ENCODE results near the gene SYCP1.
"Not testable (repeated sequence)": the region's sequence is repeated elsewhere in the genome, so short reads cannot be mapped to it uniquely, and the experiment has no call there.

SYCP1 gene, protein sequence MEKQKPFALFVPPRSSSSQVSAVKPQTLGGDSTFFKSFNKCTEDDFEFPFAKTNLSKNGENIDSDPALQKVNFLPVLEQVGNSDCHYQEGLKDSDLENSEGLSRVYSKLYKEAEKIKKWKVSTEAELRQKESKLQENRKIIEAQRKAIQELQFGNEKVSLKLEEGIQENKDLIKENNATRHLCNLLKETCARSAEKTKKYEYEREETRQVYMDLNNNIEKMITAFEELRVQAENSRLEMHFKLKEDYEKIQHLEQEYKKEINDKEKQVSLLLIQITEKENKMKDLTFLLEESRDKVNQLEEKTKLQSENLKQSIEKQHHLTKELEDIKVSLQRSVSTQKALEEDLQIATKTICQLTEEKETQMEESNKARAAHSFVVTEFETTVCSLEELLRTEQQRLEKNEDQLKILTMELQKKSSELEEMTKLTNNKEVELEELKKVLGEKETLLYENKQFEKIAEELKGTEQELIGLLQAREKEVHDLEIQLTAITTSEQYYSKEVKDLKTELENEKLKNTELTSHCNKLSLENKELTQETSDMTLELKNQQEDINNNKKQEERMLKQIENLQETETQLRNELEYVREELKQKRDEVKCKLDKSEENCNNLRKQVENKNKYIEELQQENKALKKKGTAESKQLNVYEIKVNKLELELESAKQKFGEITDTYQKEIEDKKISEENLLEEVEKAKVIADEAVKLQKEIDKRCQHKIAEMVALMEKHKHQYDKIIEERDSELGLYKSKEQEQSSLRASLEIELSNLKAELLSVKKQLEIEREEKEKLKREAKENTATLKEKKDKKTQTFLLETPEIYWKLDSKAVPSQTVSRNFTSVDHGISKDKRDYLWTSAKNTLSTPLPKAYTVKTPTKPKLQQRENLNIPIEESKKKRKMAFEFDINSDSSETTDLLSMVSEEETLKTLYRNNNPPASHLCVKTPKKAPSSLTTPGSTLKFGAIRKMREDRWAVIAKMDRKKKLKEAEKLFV

DNA sequence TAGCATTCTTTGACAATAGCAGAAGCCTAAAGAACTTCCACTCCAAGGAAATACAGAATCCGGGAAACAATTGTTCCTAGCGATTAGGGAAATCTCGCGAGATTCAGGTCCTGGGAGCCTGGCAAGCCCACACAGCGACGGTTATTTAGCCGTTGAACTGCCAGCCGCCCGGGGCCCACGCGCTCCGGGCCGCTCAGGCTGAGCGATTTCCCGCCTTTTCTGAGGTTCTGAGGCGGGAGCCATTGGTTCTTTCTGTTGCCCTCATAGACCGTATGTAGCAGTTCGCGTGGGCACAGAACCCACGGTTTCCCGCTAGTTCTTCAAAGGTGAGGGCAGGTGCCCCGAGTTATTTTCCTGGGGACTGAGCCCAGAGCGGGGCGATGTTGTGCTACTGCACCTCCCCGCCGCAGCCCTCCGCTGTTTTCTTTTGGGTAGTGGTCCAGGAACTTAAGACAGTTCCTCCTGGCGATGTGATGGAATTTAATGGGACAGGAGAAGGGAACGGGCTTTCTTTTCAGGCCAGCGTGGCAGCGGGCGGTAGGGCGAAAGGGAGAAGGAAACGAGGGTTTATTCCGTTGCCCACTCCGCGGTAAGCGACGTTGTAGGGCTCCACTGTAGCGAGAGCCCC lies at the start of gene SYCP1:
SYCP1 (plus strand) TSS at position 171 of the 628 bp plus-strand sequence. CDS start 602 bp downstream, outside the sequence.
- H3K27ac ChIP-seq, result no peak within 1 kb of the TSS
- TF ChIP-seq, protein P1, sequence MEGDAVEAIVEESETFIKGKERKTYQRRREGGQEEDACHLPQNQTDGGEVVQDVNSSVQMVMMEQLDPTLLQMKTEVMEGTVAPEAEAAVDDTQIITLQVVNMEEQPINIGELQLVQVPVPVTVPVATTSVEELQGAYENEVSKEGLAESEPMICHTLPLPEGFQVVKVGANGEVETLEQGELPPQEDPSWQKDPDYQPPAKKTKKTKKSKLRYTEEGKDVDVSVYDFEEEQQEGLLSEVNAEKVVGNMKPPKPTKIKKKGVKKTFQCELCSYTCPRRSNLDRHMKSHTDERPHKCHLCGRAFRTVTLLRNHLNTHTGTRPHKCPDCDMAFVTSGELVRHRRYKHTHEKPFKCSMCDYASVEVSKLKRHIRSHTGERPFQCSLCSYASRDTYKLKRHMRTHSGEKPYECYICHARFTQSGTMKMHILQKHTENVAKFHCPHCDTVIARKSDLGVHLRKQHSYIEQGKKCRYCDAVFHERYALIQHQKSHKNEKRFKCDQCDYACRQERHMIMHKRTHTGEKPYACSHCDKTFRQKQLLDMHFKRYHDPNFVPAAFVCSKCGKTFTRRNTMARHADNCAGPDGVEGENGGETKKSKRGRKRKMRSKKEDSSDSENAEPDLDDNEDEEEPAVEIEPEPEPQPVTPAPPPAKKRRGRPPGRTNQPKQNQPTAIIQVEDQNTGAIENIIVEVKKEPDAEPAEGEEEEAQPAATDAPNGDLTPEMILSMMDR (conservative IDR thresholded peaks at IDR 0.05), result no peak

DNA sequence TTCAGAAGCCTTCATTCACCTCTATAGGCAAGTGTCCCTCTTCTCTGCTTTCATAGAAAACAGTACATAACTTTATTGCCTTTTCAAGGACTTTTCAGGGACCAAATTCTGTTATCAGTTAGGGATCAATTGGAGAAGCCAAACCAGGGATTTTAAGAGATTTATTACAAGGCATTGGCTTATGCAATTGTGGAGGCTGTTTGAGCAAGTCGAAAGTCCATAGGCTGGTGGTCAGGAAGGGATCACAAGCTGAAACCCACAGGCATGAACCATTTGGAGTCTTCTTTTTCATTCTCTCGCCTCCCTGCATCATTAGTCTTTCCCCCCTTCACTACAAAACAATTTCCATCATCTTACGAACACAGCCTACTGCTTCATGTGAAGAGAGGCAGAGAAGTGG lies 34.8 kb upstream of the SYCP1 start:
- H3K27ac ChIP-seq, result no peak overlapping the region
- TF ChIP-seq, protein P1 (conservative IDR thresholded peaks at IDR 0.05), result no peak

DNA sequence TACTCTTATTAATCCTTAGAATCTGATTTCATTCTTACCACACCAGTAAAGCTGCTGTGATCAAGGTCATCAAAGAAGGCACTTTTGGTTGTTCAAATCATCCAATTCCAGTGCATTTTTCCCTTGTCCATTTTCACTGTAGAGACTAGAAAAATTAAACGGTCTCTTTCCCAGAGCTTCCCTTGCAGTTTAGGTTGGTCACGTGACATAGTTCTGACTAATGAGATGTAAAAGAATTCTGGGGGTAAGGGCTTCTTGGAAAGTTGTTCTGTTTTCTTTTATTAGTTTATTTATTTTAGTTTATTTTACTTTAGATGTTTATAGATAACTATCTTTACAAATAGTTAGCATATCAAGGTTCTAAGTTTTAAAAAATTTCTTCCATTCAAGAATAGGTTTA lies 34.3 kb upstream of the SYCP1 start:
- TF ChIP-seq, protein P1 (conservative IDR thresholded peaks at IDR 0.05), result no peak
- no peak overlapping the region for H3K27ac ChIP-seq

DNA sequence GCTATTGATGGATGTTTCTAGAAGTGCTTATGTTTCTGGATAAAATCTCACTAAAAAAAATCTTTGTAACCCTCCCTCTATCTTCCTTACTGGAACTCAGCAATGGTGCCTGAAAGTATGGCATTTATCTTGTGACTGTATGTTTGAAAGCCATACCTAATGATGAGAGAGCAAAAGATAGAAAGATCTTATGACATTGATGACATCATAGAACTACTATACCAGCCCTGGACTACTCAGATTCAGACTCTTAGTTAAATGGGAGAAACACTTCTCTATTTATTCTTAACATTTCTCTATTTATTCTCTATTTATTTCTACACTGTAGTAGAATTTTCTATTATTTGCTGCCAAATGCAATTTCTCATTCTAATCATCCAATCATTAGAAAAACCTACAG lies 32.7 kb upstream of the SYCP1 start:
- no peak overlapping the region for H3K27ac ChIP-seq
- TF ChIP-seq, protein P1 (conservative IDR thresholded peaks at IDR 0.05), result no peak

DNA sequence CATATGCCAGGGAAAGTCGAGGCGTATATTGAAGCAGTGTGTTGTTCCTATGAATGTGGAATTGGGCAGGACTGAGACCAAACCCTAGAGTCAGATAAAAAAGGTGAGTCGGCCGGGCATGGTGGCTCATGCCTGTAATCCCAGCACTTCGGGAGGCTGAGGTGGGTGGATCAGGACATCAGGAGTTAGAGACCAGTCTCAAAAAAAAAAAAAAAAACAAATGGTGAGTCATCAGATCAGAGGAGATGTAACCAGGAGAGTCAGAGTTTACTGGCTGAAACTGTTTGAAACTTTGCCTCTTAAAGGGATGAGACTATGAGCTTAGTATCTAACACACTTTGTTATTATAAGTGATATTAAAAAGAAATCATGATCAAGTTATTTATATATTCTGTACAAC lies 26.4 kb upstream of the SYCP1 start:
- TF ChIP-seq, protein P1 (conservative IDR thresholded peaks at IDR 0.05), result no peak
- no peak overlapping the region for H3K27ac ChIP-seq

DNA sequence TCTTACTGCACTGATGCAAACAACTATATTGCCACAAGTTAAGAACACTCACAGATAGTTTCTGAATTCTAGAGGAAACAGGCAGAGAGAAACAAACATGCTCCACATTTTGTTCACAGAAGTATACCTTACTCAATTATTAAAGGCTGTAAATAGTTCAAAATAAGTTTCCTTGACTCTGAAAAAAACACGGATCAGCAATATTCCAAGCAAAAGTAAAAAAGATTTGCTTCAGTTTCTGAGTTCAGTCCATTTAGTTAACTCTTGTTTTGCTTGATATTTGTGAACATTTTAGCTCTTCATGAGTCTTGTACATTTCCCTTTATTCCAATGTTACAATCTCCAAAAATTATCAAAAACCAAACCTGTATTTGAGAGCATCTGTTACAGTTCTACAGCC lies 24.6 kb upstream of the SYCP1 start:
- H3K27ac ChIP-seq, result not testable (repeated sequence)

DNA sequence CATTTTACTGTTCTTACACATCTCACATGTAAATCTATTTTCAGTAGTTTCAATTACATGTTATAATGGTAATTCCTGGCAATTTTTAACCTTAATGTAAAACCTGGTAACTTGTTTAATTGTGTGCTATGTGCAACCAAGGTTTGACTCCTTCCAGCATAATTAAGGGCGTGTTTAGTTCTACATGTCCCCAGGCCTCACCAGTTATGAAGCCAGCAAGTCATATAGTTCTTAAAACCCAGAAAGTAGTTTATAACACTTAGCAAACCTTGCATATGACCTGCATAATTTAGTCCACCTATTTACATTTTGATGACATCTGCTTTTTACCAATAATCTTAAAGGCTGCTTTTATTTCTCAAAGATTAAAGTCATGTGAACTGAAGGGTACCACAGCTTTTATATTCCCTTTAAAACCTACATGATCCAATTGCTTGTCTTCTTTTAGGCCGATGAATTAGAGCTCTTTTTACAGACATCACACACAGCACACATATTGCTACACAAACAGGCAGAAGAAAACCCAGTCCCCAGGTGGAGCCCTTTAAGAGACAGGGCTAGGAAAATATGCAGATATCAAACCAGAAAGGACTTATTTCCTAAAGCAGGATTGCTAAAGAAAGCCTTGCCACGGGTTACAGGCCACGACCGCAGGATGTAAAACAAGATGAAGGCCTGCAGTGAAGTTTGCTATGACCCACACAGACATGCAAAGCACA lies 23.2 kb upstream of the SYCP1 start:
- TF ChIP-seq, protein P1 (conservative IDR thresholded peaks at IDR 0.05), result no peak
- no peak overlapping the region for H3K27ac ChIP-seq
